ENCODE data around the gene CFAP251. TPM values are rescaled to one million over a fixed set of nuclear protein-coding genes. Genes with fewer than 3 reads are reported as not detected.
A peak's percentile ranks its signal among the peaks of the same experiment; 100 is the strongest.

CFAP251 gene

DNA sequence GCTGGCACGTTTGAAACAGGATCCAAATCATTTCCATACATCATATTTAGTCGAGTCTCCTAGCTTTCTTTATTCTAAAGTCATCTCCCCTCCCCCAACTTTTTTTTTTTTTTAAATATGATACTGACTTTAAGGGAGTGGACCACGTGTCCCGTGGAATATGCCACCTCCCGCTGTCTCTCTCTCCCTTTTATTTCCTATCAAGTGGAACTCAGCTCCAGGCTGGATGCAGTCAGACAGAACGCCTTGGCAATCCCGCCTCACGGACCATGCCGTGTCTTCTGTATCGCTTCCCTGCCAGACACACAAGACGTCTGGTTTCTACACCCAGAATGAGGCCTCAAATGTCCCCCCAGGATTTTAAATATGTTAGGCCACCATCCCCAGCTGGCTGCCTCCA is 124.5 kb downstream of the CFAP251 start:
- no peak overlapping the region for H3K9ac ChIP-seq (ENCODE audit: low read depth, low read length)
- H3K9me3 ChIP-seq (replicated peaks; ENCODE audit: low read length) = no peaks in the 10 kb centered on the region
- H3K27me3 ChIP-seq (ENCODE audit: control insufficient read depth, insufficient read depth, low read length) = no peaks in the 10 kb centered on the region
- no peak overlapping the region for H3K4me3 ChIP-seq (ENCODE audit: low read length)
- no peaks in the 10 kb centered on the region for H3K4me1 ChIP-seq (ENCODE audit: control insufficient read depth, insufficient read depth, low read length)
- H3K36me3 ChIP-seq (ENCODE audit: insufficient read depth, low read length) = peaks cover 10% of the 10 kb centered on the region
- no peak overlapping the region for H3K4me2 ChIP-seq (ENCODE audit: low read length)

DNA sequence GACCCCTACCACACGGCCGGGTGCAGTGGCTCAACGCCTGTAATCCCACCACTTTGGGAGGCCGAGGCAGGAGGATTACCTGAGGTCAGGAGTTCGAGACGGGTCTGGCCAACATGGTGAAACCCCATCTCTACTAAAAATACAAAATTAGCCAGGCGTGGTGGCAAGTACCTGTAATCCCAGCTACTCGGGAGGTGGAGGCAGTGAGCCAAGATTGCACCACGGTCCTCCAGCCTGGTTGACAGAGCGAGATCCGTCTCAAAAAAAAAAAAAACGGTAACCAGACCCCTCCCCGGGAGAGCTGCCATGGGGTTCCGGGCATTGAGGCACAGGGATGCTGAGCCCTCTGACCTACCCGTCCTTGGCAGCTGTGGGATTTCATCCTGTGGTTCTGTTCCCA is 125.1 kb downstream of the CFAP251 start:
- H3K36me3 ChIP-seq (ENCODE audit: insufficient read depth, low read length) = peaks cover 10% of the 10 kb centered on the region
- H3K4me2 ChIP-seq (ENCODE audit: low read length) = no peak overlapping the region
- no peaks in the 10 kb centered on the region for H3K4me1 ChIP-seq (ENCODE audit: control insufficient read depth, insufficient read depth, low read length)
- H3K27me3 ChIP-seq (ENCODE audit: control insufficient read depth, insufficient read depth, low read length) = no peaks in the 10 kb centered on the region
- H3K4me3 ChIP-seq (ENCODE audit: low read length) = no peak overlapping the region
- no peak overlapping the region for H3K9ac ChIP-seq (ENCODE audit: low read depth, low read length)
- H3K9me3 ChIP-seq (replicated peaks; ENCODE audit: low read length) = no peaks in the 10 kb centered on the region

DNA sequence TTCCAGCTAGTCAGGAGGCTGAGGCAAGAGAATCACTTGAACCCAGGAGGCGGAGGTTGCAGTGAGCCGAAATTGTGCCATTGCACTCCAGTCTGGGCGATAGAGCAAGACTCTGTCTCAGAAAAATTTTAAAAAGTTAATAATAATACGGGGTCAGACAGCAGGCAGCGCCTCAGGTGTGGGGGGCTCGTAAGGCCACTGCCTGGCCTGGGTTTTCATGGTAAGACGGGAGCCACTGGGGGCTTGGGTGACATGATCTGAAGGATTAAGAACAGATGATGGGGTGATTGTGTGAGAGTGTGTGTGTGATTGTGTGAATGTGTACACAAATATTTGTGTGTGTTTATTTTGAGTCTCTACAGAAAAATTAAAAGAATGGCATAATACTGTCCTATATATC is 126.9 kb downstream of the CFAP251 start:
- H3K4me3 ChIP-seq (ENCODE audit: low read length) = no peak overlapping the region
- no peak overlapping the region for H3K4me2 ChIP-seq (ENCODE audit: low read length)
- H3K36me3 ChIP-seq (ENCODE audit: insufficient read depth, low read length) = peaks cover 14% of the 10 kb centered on the region

DNA sequence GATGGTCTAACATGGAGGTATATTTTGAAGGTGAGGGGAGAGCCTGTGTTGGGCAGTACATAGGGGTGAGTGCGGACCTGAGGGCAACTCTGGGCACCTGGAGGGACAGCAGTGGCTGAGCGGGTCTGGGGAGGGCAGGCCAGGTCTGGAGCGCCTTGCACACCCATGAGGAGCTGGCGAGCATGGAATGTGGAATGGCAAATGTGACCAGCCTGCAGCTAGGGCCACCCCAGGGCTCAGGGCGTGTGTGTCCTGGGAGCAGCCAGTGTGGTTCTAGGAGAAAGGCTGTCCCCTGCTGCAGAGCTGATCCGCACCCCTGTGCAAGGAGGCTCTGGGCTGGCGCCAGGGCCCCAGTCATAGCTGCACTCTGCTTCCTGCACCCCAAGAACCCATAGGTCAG is 127.8 kb downstream of the CFAP251 start:
- H3K36me3 ChIP-seq (ENCODE audit: insufficient read depth, low read length) = peaks cover 12% of the 10 kb centered on the region
- no peaks in the 10 kb centered on the region for H3K27me3 ChIP-seq (ENCODE audit: control insufficient read depth, insufficient read depth, low read length)
- no peak overlapping the region for H3K4me3 ChIP-seq (ENCODE audit: low read length)
- no peaks in the 10 kb centered on the region for H3K9me3 ChIP-seq (replicated peaks; ENCODE audit: low read length)
- H3K4me2 ChIP-seq (ENCODE audit: low read length) = no peak overlapping the region
- peaks cover 4% of the 10 kb centered on the region for H3K4me1 ChIP-seq (ENCODE audit: control insufficient read depth, insufficient read depth, low read length)
- H3K9ac ChIP-seq (ENCODE audit: low read depth, low read length) = no peak overlapping the region

More for the DNA sequence above, 126.9 kb downstream of the CFAP251 start:
- H3K4me1 ChIP-seq (ENCODE audit: control insufficient read depth, insufficient read depth, low read length) = no peaks in the 10 kb centered on the region
- no peaks in the 10 kb centered on the region for H3K27me3 ChIP-seq (ENCODE audit: control insufficient read depth, insufficient read depth, low read length)
- no peaks in the 10 kb centered on the region for H3K9me3 ChIP-seq (replicated peaks; ENCODE audit: low read length)
- H3K9ac ChIP-seq (ENCODE audit: low read depth, low read length) = no peak overlapping the region

DNA sequence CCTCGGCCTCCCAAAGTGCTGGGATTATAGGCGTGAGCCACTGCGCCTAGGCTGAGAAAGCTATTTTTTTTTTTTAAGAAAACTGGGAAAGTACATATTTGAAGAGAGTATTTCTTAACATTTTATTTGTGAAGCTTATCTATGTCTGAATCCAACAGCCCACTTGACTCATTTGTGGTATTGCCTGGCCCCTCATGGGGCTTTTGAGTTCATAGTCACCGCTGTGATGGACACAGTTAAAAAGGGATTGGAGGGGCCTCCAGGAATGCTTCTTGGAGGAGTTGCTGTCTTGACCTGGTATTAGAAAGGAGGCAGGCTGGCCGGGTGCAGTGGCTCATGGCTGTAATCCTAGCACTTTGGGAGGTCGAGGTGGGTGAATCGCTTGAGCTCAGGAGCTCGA is 129.8 kb downstream of the CFAP251 start:
- Histone ChIP-seq H3K4me1 (ENCODE audit: control insufficient read depth, insufficient read depth, low read length) (peaks cover 9% of the 10 kb centered on the region), H3K36me3 (ENCODE audit: insufficient read depth, low read length) (peaks cover 12% of the 10 kb centered on the region), H3K9ac (ENCODE audit: low read depth, low read length) (no peak overlapping the region), H3K9me3 (replicated peaks; ENCODE audit: low read length) (no peaks in the 10 kb centered on the region), H3K27me3 (ENCODE audit: control insufficient read depth, insufficient read depth, low read length) (no peaks in the 10 kb centered on the region), H3K4me2 (ENCODE audit: low read length) (no peak overlapping the region), H3K4me3 (ENCODE audit: low read length) (no peak overlapping the region)

DNA sequence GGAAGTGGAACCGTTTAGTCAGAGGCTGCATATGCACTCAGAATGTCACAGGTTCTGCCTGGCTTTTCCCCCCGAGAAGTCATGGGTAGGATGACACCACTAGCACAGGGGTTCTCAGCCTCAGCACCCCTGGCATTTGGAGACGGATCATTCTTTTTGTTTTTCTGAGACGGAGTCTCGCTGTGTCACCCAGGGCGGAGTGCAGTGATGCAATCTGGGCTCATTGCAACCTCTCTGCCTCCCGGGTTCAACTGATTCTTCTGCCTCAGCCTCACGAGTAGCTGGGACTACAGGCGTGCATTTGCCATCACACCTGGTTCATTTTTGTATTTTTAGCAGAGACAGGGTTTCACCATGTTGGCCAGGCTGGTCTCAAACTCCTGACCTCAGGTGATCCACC is 131.4 kb downstream of the CFAP251 start:
- H3K36me3 ChIP-seq (ENCODE audit: insufficient read depth, low read length) = peaks cover 14% of the 10 kb centered on the region

DNA sequence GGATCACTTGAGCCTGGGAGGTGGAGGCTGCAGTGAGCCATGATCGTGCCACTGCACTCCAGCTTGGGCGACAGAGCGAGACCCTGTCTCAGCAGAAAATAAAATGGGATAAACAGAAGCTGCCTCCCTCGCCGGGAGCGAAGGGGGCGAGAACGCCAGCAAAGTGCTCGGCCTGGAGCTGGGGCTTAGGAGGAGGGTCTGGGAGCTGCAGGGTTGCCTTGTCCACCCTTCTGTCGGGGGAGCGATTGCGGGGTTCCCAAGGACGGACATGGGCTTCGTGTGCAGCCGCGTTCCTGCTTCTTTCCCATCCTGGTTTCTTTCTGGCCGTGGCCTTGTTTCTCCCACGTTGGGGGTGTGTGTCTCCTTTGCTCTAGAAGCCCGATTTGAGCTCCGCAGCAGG is 132.3 kb downstream of the CFAP251 start:
- Histone ChIP-seq H3K9ac (ENCODE audit: low read depth, low read length) (no peak overlapping the region), H3K9me3 (replicated peaks; ENCODE audit: low read length) (no peaks in the 10 kb centered on the region), H3K36me3 (ENCODE audit: insufficient read depth, low read length) (peaks cover 13% of the 10 kb centered on the region), H3K4me3 (ENCODE audit: low read length) (no peak overlapping the region), H3K4me1 (ENCODE audit: control insufficient read depth, insufficient read depth, low read length) (peaks cover 9% of the 10 kb centered on the region), H3K27me3 (ENCODE audit: control insufficient read depth, insufficient read depth, low read length) (no peaks in the 10 kb centered on the region), H3K4me2 (ENCODE audit: low read length) (no peak overlapping the region)

More for the DNA sequence above, 131.4 kb downstream of the CFAP251 start:
- peaks cover 9% of the 10 kb centered on the region for H3K4me1 ChIP-seq (ENCODE audit: control insufficient read depth, insufficient read depth, low read length)
- no peak overlapping the region for H3K9ac ChIP-seq (ENCODE audit: low read depth, low read length)
- H3K4me3 ChIP-seq (ENCODE audit: low read length) = no peak overlapping the region
- H3K4me2 ChIP-seq (ENCODE audit: low read length) = no peak overlapping the region
- no peaks in the 10 kb centered on the region for H3K9me3 ChIP-seq (replicated peaks; ENCODE audit: low read length)
- no peaks in the 10 kb centered on the region for H3K27me3 ChIP-seq (ENCODE audit: control insufficient read depth, insufficient read depth, low read length)

DNA sequence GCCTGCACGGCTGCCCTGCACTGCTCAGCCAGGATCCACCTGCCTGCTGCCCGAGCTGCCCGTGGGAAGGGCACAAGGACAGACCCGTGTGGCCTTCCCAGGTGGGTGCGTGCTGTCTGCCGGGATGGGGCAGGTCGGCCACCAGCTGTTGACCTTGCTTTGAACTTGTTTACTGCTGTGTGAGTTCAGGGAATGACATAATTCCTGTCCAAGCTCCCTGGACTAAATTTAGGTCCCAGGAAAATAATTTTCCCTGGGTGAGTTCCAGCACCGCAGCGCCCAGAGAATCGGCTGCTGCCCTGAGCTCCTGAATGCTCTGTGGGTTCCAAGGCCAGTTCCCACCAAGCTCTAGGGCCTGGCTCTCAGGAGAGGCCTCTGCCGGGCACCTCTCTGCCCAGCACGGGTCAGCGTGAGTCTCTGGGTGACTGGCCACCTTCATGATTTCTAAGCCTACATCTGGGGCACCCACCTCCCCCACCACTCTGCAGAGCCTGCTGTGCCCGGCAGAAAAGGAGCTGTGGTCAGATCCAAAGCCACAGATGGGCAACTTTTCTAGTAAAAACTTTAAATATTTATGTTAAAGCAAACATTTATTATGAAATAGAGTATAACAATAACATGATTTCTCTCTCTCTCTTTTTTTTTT is 133.0 kb downstream of the CFAP251 start:
- Histone ChIP-seq H3K36me3 (ENCODE audit: insufficient read depth, low read length) (peaks cover 16% of the 10 kb centered on the region), H3K9me3 (replicated peaks; ENCODE audit: low read length) (no peaks in the 10 kb centered on the region), H3K27me3 (ENCODE audit: control insufficient read depth, insufficient read depth, low read length) (no peaks in the 10 kb centered on the region), H3K4me1 (ENCODE audit: control insufficient read depth, insufficient read depth, low read length) (peaks cover 9% of the 10 kb centered on the region), H3K4me2 (ENCODE audit: low read length) (no peak overlapping the region), H3K4me3 (ENCODE audit: low read length) (no peak overlapping the region), H3K9ac (ENCODE audit: low read depth, low read length) (peak overlapping the region; percentile 4)

DNA sequence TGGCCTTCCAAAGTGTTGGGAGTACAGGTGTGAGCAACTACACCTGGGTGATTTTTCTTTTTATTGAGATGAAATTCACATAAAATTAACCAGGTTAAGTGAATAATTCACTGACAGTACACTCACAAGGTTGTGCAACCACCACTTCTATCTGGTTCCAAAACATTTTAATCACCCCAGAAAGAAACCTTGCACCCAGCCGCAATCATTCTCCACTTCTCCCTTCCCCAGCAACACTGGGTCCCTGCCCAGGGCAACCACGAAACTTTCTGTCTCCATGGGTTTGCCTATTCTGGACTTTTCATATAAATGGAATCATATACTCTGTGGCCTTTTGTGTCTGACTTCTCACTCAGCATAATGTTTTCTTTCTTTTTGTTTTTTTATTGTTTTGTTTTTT is 133.9 kb downstream of the CFAP251 start:
- Histone ChIP-seq H3K36me3 (ENCODE audit: insufficient read depth, low read length) (peaks cover 25% of the 10 kb centered on the region), H3K9me3 (replicated peaks; ENCODE audit: low read length) (no peaks in the 10 kb centered on the region), H3K4me3 (ENCODE audit: low read length) (no peak overlapping the region), H3K4me1 (ENCODE audit: control insufficient read depth, insufficient read depth, low read length) (peaks cover 9% of the 10 kb centered on the region), H3K9ac (ENCODE audit: low read depth, low read length) (no peak overlapping the region), H3K4me2 (ENCODE audit: low read length) (no peak overlapping the region), H3K27me3 (ENCODE audit: control insufficient read depth, insufficient read depth, low read length) (no peaks in the 10 kb centered on the region)

Small RNAs within 50 kb of the gene (small RNA-seq; reads per million reads assigned to genes)
- not detected for gene AC069503.3
- not detected for gene RF00017
- not detected for gene RNU7-170P
